ENCODE measurements around the gene C1GALT1.
"Not testable (repeated sequence)": the region's sequence is repeated elsewhere in the genome, so short reads cannot be mapped to it uniquely, and the experiment has no call there.

C1GALT1 gene

GRCh38 chr7:7183838-7184463, 1.6 kb downstream of the C1GALT1 start:
- TF ChIP-seq FOXP2 (optimal IDR thresholded peaks at IDR 0.05; ENCODE audit: control extremely low read depth, extremely low read length, insufficient read depth): no peak
- no peak for TF ChIP-seq POLR2AphosphoS5 (IDR thresholded peaks at IDR 0.05; ENCODE audit: borderline replicate concordance, low read depth, low read length)
- no peak for TF ChIP-seq EZH2 (IDR thresholded peaks at IDR 0.05)
- DNase-seq (ENCODE audit: low read depth, low spot score): no peak
- Histone ChIP-seq H3K4me3 (peak overlapping the region; percentile 77), H3K9me3 (ENCODE audit: low read depth, low read length) (no peaks in the 10 kb centered on the region), H3K9ac (ENCODE audit: insufficient read length) (peak overlapping the region; percentile 80), H3K36me3 (ENCODE audit: insufficient read depth, low read length) (no peaks in the 10 kb centered on the region), H3K27ac (no peak overlapping the region)

- Histone ChIP-seq H3K4me3 (no peak overlapping the region), H3K27ac (no peak overlapping the region), H3K9ac (ENCODE audit: insufficient read length) (no peak overlapping the region), H3K36me3 (ENCODE audit: insufficient read depth, low read length) (no peaks in the 10 kb centered on the region), H3K9me3 (ENCODE audit: low read depth, low read length) (no peaks in the 10 kb centered on the region)
- no peak for TF ChIP-seq EZH2 (IDR thresholded peaks at IDR 0.05)
- no peak for TF ChIP-seq POLR2AphosphoS5 (IDR thresholded peaks at IDR 0.05; ENCODE audit: borderline replicate concordance, low read depth, low read length)
- DNase-seq (ENCODE audit: low read depth, low spot score): no peak
Observed at GRCh38 chr7:7185371-7185989, 3.1 kb downstream of the C1GALT1 start.

- Histone ChIP-seq H3K36me3 (ENCODE audit: insufficient read depth, low read length) (no peaks in the 10 kb centered on the region), H3K4me3 (no peak overlapping the region), H3K27ac (no peak overlapping the region), H3K9me3 (ENCODE audit: low read depth, low read length) (no peaks in the 10 kb centered on the region; the same call in 1 of the 2 replicates), H3K9ac (ENCODE audit: insufficient read length) (no peak overlapping the region)
- no peak for DNase-seq (ENCODE audit: low read depth, low spot score)
- TF ChIP-seq FOXP2 (optimal IDR thresholded peaks at IDR 0.05; ENCODE audit: control extremely low read depth, extremely low read length, insufficient read depth): no peak
- no peak for TF ChIP-seq EZH2 (IDR thresholded peaks at IDR 0.05)
- no peak for TF ChIP-seq POLR2AphosphoS5 (IDR thresholded peaks at IDR 0.05; ENCODE audit: borderline replicate concordance, low read depth, low read length)
Observed at GRCh38 chr7:7188091-7188490, 5.7 kb downstream of the C1GALT1 start.

GRCh38 chr7:7188742-7189141, 6.4 kb downstream of the C1GALT1 start:
- DNase-seq (ENCODE audit: low read depth, low spot score): no peak
- Histone ChIP-seq H3K9ac (ENCODE audit: insufficient read length) (no peak overlapping the region), H3K36me3 (ENCODE audit: insufficient read depth, low read length) (no peaks in the 10 kb centered on the region)

GRCh38 chr7:7190142-7190541, 7.8 kb downstream of the C1GALT1 start:
- no peaks in the 10 kb centered on the region for H3K36me3 ChIP-seq (ENCODE audit: insufficient read depth, low read length)
- no peak overlapping the region for H3K9ac ChIP-seq (ENCODE audit: insufficient read length)
- 0 out of 2 replicates have a peak overlapping the region, but pooled peaks have one; percentile 22 for H3K4me3 ChIP-seq
- TF ChIP-seq EZH2 (IDR thresholded peaks at IDR 0.05): no peak
- TF ChIP-seq POLR2AphosphoS5 (IDR thresholded peaks at IDR 0.05; ENCODE audit: borderline replicate concordance, low read depth, low read length): no peak
- TF ChIP-seq FOXP2 (optimal IDR thresholded peaks at IDR 0.05; ENCODE audit: control extremely low read depth, extremely low read length, insufficient read depth): no peak
- H3K9me3 ChIP-seq (ENCODE audit: low read depth, low read length): peaks cover 5% of the 10 kb centered on the region; the same call in 1 of the 2 replicates
- no peak overlapping the region for H3K27ac ChIP-seq
- DNase-seq (ENCODE audit: low read depth, low spot score): no peak

More at GRCh38 chr7:7188742-7189141, 6.4 kb downstream of the C1GALT1 start:
- Histone ChIP-seq H3K9me3 (ENCODE audit: low read depth, low read length) (no peaks in the 10 kb centered on the region; the same call in 1 of the 2 replicates), H3K4me3 (no peak overlapping the region), H3K27ac (no peak overlapping the region)
- no peak for TF ChIP-seq EZH2 (IDR thresholded peaks at IDR 0.05)
- TF ChIP-seq POLR2AphosphoS5 (IDR thresholded peaks at IDR 0.05; ENCODE audit: borderline replicate concordance, low read depth, low read length): no peak
- no peak for TF ChIP-seq FOXP2 (optimal IDR thresholded peaks at IDR 0.05; ENCODE audit: control extremely low read depth, extremely low read length, insufficient read depth)

DNA sequence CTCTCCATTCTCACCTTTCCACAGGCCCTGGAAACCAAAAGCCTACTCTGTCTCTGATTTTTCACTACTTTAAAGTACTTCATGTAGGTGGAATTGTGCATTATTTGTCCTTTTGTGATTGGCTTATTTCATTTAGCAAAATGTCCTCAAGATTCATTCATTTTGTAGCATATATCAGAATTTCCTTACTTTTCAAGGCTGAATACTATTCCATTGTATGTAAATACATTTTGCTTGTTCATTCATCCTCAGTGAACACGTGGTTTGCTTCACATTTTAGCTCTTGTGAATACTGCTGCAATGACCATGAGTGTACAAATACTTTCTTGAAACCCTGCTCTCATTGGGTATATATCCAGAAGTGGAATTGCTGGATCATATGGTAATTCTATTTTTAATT, 8.8 kb downstream of the C1GALT1 start:
- TF ChIP-seq POLR2AphosphoS5 (IDR thresholded peaks at IDR 0.05; ENCODE audit: borderline replicate concordance, low read depth, low read length) (no peak), FOXP2 (optimal IDR thresholded peaks at IDR 0.05; ENCODE audit: control extremely low read depth, extremely low read length, insufficient read depth) (no peak), EZH2 (IDR thresholded peaks at IDR 0.05) (no peak)
- Histone ChIP-seq H3K4me3 (no peak overlapping the region), H3K9me3 (ENCODE audit: low read depth, low read length) (peaks cover 5% of the 10 kb centered on the region; the same call in 1 of the 2 replicates), H3K9ac (ENCODE audit: insufficient read length) (no peak overlapping the region), H3K27ac (no peak overlapping the region), H3K36me3 (ENCODE audit: insufficient read depth, low read length) (no peaks in the 10 kb centered on the region)
- DNase-seq (ENCODE audit: low read depth, low spot score): no peak

DNA sequence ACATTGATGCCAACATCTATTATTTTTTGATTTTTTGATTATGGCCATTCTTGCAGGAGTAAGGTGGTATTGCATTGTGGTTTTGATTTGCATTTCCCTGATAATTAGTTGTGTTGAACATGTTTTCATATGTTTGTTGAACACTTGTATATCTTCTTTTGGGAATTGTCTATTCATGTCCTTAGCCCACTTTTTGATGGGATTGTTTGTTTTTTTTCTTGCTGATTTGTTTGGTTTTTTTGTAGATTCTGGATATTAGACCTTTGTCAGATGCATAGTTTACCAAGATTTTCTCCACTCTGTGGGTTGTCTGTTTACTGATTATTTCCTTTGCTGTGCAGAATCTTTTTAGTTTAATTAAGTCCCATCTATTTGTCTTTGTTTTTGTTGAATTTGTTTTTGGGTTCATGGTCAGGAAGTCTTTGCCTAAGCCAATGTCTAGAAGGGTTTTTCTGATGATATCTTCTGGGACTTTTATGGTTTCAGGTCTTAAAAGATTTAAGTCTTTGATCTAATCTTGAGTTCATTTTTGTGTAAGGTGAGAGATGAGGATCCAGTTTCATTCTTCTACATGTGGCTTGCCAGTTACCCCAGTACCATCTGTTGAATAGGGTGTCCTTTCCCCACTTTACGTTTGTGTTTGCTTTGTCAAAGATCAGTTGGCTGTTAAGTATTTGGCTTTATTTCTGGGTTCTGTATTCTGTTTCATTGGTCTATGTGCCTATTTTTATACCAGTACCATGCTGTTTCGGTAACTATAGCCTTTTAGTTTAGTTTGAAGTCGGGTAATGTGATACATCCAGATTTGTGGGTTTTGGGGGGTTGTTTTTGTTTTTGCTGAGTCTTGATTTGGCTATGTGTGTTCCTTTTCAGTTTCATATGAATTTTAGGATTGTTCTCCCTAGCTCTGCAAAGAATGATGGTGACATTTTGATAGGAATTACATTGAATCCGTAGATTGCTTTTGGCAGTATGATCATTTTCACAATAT, 10.7 kb downstream of the C1GALT1 start:
- not testable (repeated sequence) for H3K9ac ChIP-seq (ENCODE audit: insufficient read length); H3K9me3 ChIP-seq (ENCODE audit: low read depth, low read length); H3K27ac ChIP-seq; H3K36me3 ChIP-seq (ENCODE audit: insufficient read depth, low read length); H3K4me3 ChIP-seq; DNase-seq (ENCODE audit: low read depth, low spot score)

- H3K9me3 ChIP-seq (ENCODE audit: low read depth, low read length); DNase-seq (ENCODE audit: low read depth, low spot score); H3K27ac ChIP-seq; H3K4me3 ChIP-seq; H3K36me3 ChIP-seq (ENCODE audit: insufficient read depth, low read length); H3K9ac ChIP-seq (ENCODE audit: insufficient read length): not testable (repeated sequence)
Observed at GRCh38 chr7:7199592-7199991, 17.2 kb downstream of the C1GALT1 start.

GRCh38 chr7:7200255-7200654, 17.9 kb downstream of the C1GALT1 start:
- not testable (repeated sequence) for H3K4me3 ChIP-seq; H3K36me3 ChIP-seq (ENCODE audit: insufficient read depth, low read length); H3K9me3 ChIP-seq (ENCODE audit: low read depth, low read length); H3K9ac ChIP-seq (ENCODE audit: insufficient read length); DNase-seq (ENCODE audit: low read depth, low spot score); H3K27ac ChIP-seq
